GM19467 (cell line): ENCODE measurements around the gene SGPL1.
"Not testable (repeated sequence)": the region's sequence is repeated elsewhere in the genome, so short reads cannot be mapped to it uniquely, and the experiment has no call there.

Source experiments
- ATAC-seq: cut with Tn5 transposase; IDR thresholded peaks from one replicate; pipeline ENCODE4 v1.9.1; 2021; ENCODE audit warnings: mild to moderate bottlenecking, moderate library complexity; ENCODE audit not compliant: unreplicated experiment

SGPL1 gene

DNA sequence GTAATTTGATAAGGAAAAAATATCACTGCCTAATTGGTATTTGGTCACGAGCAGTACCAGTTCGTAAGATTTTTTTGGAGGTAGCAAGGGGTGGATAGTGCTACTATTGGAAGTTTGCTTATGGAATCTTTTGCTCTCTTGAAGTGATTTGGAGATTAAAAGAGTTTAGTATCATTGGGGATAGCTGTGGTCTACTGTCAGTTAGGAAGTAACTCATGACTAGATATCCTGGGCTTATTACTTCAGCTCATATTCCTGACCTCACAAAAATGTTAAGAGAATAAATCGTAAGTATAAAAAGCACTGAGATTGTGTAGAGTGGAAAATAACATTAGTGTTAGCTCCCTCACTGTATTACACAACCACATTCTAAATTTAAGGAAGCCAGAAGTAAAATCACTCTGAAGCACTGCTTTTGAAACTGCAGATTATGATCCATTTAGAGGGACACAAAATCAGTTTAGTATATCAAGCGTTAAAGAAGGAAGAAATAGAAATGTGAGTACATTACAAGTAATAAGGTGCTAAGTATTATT, 22.6 kb downstream of the SGPL1 start:
- ATAC-seq: no peak

DNA sequence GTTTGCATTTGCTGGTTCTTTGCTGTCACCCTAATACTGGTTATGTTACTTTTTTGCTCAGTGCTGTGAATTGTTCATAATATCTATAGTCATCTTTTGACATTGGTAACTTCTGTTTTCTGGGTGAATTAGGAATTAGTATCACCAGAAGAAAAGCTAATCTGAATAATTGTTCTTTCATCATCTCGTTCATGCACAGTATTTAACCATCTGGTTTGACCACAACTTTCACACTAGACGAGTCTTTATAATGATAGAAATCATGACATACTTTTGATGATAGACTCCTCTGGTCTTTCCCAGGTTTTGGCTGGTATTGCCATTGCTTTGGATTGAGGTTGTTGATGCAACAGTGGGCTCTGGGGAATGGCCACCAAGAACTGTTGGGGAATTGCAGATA, 25.1 kb downstream of the SGPL1 start:
- ATAC-seq: no peak

DNA sequence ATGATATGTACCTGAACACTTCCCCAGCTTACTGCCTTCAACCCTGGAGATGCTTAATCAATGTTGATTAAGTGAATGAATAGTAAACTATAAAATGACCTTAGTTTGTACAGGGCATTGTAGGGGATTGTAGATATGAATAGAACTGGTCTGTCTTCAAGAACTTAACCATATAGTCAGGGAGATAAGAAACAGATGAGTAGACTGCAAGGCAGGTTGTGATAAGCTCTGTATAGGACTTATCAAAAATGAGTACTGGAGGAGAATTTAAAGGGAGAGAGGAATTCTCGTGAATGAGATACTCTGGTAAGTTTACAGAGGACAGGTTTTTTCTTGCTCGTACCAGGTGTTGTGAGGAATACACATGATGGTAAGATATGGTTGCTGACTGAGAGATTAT, 27.6 kb downstream of the SGPL1 start:
- no peak for ATAC-seq

DNA sequence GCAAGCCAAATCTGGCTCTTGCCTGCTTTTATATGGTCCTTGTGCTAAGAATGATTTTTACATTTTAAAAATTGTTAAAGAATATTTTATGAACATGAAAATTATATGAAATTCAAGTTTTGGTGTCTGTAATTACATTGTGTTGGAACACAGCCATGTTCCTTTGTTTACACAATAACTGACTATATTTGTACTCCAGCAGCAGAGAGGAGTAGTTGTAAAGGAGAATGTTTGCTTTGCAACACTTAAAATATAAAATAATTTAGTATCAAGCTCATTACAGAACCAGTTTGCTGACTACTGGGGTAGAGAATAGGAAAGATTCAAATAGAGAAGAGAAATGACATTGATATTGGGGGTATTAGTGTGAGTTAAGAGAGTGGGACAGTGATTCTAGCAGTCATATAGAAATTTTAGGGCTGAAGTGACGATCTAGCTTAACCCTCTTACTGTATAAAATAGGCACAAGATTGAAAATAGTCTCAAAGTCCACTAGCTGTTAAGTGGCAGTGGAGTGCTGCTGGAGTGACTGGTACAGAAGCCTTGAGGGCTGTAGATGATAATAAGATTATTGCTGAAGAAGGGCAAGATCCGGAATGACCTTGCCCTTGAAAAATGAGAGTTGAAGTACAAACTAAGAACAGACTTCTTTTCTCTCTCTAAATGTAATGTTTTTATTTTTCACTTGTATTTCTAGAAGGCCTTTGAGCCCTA, 28.2 kb downstream of the SGPL1 start:
- no peak for ATAC-seq

DNA sequence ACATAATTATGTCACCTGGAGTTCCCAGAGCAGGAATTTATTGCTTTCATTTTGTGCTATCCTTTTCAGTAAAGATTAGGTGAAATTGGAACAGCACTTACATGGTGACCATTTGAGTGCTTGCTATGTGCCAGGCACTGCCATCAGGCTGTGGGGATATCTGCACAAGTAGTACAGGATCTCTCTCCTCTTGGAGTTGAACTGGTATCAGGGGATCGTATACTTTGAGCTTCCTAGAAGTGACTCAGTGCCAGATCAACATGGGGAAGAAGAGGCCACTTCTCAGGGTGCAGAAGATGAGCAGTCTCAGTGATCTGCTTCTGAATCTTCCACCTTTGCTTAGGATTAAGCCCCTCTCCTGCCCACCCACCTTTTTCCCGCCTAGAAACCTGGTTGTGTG, 29.5 kb downstream of the SGPL1 start:
- no peak for ATAC-seq

DNA sequence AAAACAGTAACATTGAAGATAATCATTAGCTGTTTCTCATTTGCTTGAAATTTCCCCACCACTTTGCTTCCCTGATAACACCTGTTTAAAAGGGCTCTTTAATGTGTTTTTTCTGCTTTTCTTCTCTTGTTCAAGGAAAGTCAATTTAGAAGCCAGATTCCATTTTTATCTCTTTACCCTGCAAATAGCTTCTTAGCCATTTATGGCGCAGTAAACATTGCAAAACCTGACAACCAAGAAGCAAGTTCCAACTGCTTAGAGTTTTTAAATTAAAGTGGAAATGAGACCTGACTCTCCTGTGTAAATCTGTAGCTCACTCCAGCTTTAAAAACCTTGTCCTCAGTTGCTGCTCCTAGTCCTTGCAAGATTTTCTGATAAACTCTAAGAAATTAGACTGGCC, 30.1 kb downstream of the SGPL1 start:
- ATAC-seq: no peak

DNA sequence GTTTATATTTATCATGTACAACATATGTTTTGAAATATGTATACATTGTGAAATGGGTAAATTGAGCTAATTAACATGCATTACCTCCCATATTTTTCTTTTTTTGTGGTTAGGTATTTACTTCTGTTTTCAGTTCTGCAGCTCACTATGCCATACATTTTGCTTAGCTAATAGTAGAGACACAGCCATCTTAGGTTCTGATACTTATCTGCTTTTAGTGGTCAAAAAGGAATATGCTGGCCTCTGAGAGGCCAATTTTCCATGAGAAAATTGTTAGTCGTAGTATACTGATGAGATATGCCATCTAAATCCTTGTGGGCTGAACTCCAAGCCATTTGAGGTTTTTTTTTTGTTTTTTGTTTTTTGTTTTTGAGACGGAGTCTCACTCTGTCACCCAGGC, 31.0 kb downstream of the SGPL1 start:
- ATAC-seq: no peak

DNA sequence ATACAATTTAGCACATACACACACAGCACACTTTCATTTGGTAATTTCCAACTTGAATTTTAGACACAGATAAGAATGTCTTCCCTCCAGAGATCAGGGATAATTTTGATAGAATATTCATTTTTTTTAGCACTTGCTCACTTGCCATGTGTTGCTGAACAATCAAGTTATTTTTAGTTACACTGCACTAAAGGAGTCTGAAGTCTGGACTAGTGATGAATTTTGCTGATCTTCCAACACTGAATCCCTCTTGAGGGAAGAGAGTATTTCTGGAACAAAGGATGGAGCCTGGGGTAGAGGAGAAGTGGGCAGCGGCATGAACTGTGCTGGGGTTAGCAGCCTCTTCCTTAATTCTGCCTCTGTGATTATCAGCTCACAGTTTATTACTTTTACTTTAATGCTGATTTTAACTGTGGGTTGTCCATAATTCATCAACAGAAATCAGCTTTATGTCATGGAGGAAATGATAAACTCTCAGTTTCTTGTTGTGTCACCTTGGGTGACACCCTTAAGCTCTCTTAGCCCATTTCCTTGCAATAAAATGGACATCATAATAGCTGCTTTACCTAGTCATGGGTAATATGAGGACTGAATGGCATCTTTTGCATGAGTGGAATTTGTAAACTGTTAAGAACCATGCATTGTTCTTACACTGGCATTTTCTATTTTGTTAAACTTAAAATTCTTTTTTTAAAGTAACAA, 32.1 kb downstream of the SGPL1 start:
- no peak for ATAC-seq

DNA sequence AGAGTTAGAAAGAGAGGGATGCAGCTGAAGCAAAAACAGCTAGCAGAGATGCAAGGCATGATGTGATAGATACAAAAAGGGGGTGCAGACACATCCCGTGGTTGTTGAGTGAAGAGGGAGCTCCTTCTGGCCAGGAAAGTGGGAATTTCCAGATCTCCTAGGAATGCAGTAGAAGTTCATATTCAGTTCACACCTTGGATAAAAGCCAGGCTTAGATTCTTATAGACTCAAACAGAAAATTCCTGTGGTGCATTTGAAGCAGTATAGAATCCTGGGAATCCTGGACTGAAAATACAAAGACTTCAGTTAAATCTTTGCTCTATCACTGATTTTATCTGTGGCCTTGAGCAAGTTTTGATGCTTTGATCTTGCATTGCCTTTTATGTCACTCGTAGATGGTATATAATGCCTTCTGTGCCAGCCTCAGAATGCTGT, 33.9 kb downstream of the SGPL1 start:
- no peak for ATAC-seq

DNA sequence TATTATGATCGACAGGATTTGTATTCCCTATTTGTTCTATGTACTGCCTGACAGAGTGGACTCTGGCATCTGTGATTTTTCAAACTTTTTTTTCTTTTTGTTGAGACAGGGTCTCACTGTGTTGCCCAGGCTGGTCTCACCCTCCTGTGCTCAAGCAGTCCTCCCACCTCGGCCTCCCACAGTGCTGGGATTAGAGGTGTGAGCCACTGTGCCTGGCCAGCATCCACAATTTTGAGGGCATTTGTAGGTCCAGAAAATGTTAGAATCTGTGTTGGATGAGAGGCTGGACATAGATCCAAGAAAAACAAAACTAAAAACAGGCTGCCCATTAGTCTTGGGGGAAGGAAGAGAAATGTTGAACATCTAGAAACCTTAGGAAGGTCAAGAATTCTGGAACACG, 34.3 kb downstream of the SGPL1 start:
- no peak for ATAC-seq

DNA sequence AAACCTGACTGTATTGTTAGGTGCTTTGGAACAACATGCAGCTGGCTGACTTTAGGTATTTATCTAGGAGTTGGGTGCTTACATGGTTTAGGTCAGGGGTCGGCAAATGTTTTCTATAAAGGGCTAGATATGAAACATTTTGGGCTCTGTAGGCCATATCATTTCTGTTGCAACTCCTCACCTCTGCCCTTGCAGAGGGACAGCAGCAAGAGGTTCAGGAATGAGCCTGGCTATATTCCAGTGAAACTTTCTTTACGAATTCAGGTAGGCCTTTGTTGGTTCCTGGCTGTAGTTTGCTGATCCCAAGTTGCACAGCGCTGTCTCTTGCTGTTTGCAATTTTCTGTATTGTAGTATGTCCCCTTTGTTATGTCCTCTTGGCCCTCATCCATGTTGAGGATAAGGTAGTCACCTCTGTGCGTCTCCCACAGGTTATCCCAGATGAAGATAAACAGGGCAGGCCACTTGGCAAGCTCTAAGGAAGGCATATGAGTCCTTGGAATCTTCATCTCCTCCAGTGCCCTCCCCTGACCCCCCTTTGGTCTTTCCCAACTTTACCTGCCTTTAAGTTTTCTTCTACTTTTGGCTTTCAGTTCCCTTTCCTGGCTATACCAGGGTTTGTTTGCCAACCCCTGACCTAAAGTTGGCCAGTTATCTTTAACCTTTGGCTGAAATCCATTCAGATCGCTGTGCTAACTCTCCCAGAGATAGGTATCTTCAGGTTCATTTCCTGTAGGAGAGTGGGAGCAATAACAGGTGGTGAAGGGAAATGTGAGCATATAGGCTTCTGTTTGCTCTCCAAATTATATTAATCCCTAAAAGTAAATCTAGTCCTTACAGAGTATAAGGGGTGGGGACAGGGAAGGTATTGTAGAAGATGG, 36.1 kb downstream of the SGPL1 start:
- ATAC-seq: no peak

DNA sequence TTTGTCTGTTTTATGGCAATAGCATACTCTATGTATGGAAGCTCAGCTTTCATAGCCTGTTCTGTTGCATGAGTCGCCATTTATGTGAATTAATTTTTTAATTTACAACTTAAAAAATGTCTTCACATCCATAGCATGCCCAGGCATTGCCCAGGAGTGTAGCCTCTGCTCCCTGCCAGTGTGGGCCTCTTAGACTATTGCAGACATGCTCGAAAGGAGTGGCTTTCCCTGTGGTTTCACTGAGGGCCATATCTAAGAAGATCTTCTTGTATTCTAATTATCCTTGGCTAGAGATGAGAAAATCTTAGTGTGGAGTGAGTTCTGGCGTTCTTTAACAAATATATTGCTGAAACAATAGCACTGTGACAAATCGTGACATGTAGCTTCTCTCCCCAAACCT, 37.3 kb downstream of the SGPL1 start:
- ATAC-seq: no peak

DNA sequence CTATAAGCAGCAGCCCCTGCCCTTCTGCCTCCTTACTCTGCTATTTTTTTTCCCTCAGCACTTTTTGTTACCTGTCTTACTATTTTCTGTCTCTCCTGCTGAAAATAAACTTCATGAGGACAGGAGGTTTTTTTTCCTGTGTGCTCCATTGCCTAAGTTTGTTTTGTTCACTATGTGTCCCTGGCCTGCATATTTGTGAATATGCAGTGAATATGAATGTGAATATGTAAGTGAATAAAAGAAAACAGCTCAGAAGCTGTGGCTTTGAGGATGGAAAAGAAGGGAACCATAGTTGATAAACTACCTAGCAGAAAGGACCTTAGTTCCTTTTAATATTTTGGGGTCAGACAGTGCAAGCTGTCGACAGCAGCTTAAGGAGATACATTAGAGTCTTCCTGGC, 37.7 kb downstream of the SGPL1 start:
- ATAC-seq: no peak

DNA sequence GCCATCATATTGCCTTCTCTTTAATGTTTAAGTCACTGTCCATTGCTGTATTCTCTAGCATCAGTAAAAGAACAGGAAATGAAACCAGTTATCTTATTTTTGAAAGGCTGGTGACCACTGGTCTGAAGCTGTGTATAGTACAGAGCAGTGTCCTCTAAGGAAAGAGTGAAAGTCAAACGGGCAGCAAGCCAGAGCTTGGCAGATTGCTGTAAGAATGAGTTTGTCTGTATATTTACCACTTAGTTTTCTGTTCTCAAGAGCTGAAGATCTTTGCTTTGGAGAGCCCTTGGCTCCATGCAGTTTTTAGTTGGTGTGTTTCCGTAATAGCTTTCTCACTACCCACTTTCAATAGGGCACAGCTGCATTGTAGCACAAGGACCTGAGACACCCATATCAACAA, 40.7 kb downstream of the SGPL1 start:
- no peak for ATAC-seq

DNA sequence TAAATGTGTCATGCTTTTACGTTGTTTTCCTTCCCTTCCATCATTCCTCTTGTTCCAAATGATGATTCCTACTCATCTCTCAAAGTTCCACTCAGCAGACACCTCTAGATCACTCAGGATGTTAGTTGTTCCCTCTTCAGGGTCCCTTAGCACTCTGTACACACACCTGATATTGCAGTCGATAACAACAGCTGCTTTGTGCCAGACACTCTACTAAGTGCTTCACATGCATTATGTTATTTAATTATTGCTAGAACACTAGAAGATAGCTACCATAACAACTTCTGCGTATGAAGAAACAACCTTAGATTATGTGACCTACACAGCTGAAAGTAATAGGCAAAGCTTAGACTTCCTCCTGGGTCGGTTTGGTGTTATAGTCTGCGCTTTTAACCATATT, 43.0 kb downstream of the SGPL1 start:
- ATAC-seq: no peak

DNA sequence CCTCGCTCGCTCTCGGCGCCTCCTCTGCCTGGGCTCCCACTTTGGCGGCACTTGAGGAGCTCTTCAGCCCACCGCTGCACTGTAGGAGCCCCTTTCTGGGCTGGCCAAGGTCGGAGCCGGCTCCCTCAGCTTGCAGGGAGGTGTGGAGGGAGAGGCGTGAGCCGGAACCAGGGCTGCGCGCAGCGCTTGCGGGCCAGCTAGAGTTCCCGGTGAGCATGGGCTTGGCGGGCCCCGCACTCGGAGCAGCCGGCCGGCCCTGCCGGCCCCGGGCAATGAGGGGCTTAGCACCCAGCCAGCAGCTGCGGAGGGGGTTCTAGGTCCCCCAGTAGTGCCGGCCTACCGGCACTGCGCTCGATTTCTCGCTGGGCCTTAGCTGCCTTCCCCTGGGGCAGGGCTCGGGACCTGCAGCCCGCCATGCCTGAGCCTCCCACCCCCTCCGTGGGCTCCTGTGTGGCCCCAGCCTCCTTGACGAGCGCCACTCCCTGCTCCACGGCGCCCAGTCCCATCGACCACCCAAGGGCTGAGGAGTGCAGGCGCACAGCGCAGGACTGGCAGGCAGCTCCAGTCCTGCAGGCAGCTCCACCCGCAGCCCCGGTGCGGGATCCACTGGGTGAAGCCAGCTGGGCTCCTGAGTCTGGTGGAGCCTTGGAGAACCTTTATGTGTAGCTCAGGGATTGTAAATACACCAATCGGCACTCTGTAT, 45.9 kb downstream of the SGPL1 start:
- not testable (repeated sequence) for ATAC-seq

DNA sequence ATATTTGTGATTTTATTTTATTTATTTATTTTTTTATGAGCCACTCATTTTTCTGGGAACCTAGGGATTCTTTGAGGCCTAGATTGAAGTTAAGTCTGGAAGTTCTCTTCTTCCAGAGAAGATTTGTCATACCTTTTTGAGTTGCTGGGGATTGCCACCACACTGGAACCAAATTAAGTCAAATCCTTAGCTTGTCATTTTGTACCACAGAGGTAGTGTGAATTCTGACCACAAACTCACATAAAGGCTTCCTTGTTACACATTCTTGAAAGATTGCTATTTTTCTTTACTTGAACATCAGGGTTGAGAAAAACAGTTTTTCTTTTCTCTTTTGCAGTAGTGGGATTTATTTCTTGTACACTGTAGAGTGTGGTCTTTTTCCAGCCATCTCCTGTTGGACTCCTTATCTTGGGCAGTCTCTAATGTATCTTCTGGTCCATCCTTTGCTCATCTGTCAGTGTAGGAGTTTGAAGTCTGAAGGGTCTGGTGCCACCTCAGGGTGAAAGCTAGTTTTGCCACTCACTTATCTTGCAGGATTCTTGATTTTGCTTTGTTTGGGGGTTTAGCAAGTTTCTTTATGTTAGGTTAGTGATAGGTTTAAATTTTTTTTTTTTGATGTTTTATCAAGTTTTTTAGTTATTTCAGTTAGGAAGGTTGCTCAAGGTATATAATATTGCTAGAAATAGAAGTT, 47.9 kb downstream of the SGPL1 start:
- no peak for ATAC-seq

DNA sequence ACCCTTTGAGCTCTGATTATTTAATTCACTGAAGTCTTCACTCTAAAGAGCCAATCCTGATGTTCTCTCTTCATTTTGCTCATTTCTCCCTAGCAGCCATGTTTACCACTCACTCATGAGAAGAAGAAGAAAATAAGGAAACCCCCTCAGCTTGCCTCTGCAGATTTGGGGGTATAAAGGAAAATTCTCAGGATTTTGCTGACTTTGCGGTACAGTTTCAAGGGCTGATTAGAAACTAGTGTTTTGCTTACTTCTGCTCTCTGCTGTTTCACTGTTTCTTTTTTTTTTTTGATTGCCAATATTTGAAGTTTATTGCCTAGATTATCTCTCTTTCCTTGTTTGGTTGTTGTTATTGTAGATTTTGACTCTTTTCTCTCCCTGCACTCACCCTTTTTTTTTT, 49.2 kb downstream of the SGPL1 start:
- no peak for ATAC-seq

DNA sequence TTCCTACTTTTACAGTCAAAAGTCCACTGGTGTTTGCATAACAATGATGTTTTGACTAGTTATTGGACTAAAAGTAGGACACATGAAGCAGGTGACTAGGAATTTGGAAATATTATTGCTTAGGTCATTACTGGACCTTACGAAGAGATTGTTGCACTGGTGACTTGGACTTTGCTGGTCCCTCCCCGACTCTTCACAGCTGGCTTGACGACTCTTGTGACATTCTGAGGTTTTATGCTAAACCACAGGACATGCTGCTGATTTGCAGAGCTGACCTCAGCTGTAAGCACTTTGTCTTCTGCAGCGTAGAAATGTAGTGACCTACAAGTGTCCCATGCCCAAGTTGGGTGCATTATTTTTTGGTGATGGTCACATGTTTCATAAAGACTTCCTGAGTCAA, 50.7 kb downstream of the SGPL1 start:
- ATAC-seq: no peak

DNA sequence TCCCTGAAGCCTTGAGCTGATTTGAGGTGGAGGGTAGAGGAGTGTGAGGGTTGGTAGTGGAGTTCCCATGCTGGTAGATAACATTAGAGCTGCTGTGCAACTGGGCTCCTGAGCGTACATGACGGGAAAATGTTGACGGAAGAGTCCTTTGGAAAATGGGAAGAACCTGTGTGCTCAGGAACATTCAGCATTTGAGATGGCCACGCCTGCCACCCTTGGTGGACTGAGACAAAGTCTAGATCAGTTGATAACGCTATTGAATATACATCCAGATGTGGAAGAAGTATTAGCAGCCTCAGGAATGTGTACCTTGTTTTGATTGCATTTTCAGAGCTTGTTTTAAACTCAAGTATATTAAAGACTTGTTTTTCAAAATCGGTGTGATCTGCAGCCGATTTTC, 56.5 kb downstream of the SGPL1 start:
- ATAC-seq: no peak
